AG04449 (cell line): ENCODE measurements around the gene DVL2.

Experiments
- CTCF ChIA-PET: fragments of 350-600 bp; formaldehyde crosslinking; extraction: SDS; loops from one replicate; lab custom pipeline; 2021; ENCODE audit warnings: antibody characterized with exemption; lab: Yijun Ruan, JAX
- POLR2A ChIA-PET: fragments of 400-600, 350-600 bp; formaldehyde crosslinking; extraction: SDS; loops from one replicate; lab custom pipeline; 2020; ENCODE audit warnings: antibody characterized with exemption, inconsistent platforms; lab: Yijun Ruan, JAX
- DNase-seq: peaks from one replicate; pipeline ENCODE4 v3.0.0-alpha.2; 2010; ENCODE audit warnings: low read depth, low spot score
- H3K4me3 ChIP-seq: 2 replicates; pipeline ENCODE4 v1.5.1; 2011; ENCODE audit warnings: low read depth, mild to moderate bottlenecking, control low read depth, low read length
- CTCF ChIP-seq: IDR thresholded peaks from one replicate; pipeline ENCODE4 v1.5.1; 2011; ENCODE audit warnings: mild to moderate bottlenecking, moderate library complexity, low read length, control low read depth, inconsistent platforms; ENCODE audit not compliant: insufficient read depth; ENCODE audit errors: missing control alignments

The DVL2 gene

GRCh38 chr17:7192271-7192937, 41.9 kb downstream of the DVL2 start:
- DNase-seq = no peak
- no peak overlapping the region for H3K4me3 ChIP-seq
- ChIA-PET CTCF (no interaction called here), POLR2A (no interaction called here)
- no peak for TF ChIP-seq CTCF

- no peak for DNase-seq
- no peak overlapping the region for H3K4me3 ChIP-seq
- ChIA-PET CTCF (interaction anchor here (1.0 kb wide), 1 partner anchor 14 kb away, joined by 4 read pairs; no protein-coding TSS in a partner anchor), POLR2A (no interaction called here)
- no peak for TF ChIP-seq CTCF
Measured at GRCh38 chr17:7191571-7192270, 42.6 kb downstream of the DVL2 start.

- H3K4me3 ChIP-seq = no peak overlapping the region
- ChIA-PET CTCF (interaction anchor here (1.0 kb wide), 1 partner anchor 14 kb away, joined by 4 read pairs; no protein-coding TSS in a partner anchor), POLR2A (no interaction called here)
- TF ChIP-seq CTCF = no peak
- no peak for DNase-seq
Measured at GRCh38 chr17:7191069-7191468, 43.2 kb downstream of the DVL2 start.

GRCh38 chr17:7190276-7190917, 43.9 kb downstream of the DVL2 start:
- ChIA-PET CTCF (interaction anchor here (3.8 kb wide), 1 partner anchor 13 kb away, joined by 35 read pairs; the partner anchor contains the start of gene ASGR1), POLR2A (no interaction called here)
- TF ChIP-seq CTCF = no peak
- no peak overlapping the region for H3K4me3 ChIP-seq
- no peak for DNase-seq

- ChIA-PET POLR2A (interaction anchor here (0.9 kb wide), 1 partner anchor 53 kb away, joined by 3 read pairs; the partner anchor contains the start of gene PHF23), CTCF (interaction anchor here (0.9 to 1.6 kb wide), 2 partner anchors 9 to 141 kb away, joined by 4 to 8 read pairs; no protein-coding TSS in a partner anchor)
- H3K4me3 ChIP-seq = no peak overlapping the region
- no peak for DNase-seq
- no peak for TF ChIP-seq CTCF
Measured at GRCh38 chr17:7186241-7186640, 48.1 kb downstream of the DVL2 start.

- no peak overlapping the region for H3K4me3 ChIP-seq
- no peak for TF ChIP-seq CTCF
- ChIA-PET CTCF (interaction anchor here (0.8 to 1.5 kb wide), 2 partner anchors 14 to 132 kb away, joined by 4 to 5 read pairs; no protein-coding TSS in a partner anchor), POLR2A (no interaction called here)
- no peak for DNase-seq
Measured at GRCh38 chr17:7184647-7185046, 49.7 kb downstream of the DVL2 start.
